IMR-90 (cell line): ENCODE results near the gene CHST1. TPM values are rescaled to one million over a fixed set of nuclear protein-coding genes. Genes with fewer than 3 reads are reported as not detected.

ENCODE experiments used
- ATAC-seq: fragments of 200-7000 bp; cut with Tn5 transposase; 2 replicates; pipeline ENCODE4 v1.9.1; 2020; ENCODE audit warnings: low read depth, mild to moderate bottlenecking, moderate library complexity
- BruUV-seq: library from RNA; stranded (reverse); fragments of 400-500 nt; replicated peaks from 2 replicates; lab custom pipeline; 2021; lab: Mats Ljungman, UMichigan
- CTCF ChIA-PET: fragments of 300-600 bp; formaldehyde crosslinking; extraction: SDS; loops from one replicate; lab custom pipeline; 2021; ENCODE audit warnings: antibody characterized with exemption; lab: Yijun Ruan, JAX
- POLR2A ChIA-PET: fragments of 300-600 bp; sonication (Branson Sonifier 250); formaldehyde crosslinking; loops from one replicate; lab custom pipeline; 2022; ENCODE audit warnings: antibody characterized with exemption; ENCODE audit not compliant: unreplicated experiment; lab: Charles Lee
- DNase-seq: peaks from one replicate; pipeline ENCODE4 v3.0.0; 2013
- H2AFZ ChIP-seq: replicated peaks from 2 replicates; pipeline ENCODE3; 2013; ENCODE audit warnings: low read length, mild to moderate bottlenecking; ENCODE audit not compliant: poor library complexity
- H2AK5ac ChIP-seq: 2 replicates; pipeline ENCODE4 v1.6.1; 2013; ENCODE audit warnings: low read depth, low read length, inconsistent platforms
- H2AK9ac ChIP-seq: replicated peaks from 2 replicates; pipeline ENCODE3; 2013; ENCODE audit warnings: mild to moderate bottlenecking, low read depth, low read length, moderate library complexity; ENCODE audit not compliant: poor library complexity
- H2BK120ac ChIP-seq: 2 replicates; pipeline ENCODE4 v1.6.1; 2013; ENCODE audit warnings: low read depth, low read length, inconsistent platforms
- H2BK15ac ChIP-seq: 3 replicates; pipeline ENCODE4 v1.6.1; 2013; ENCODE audit warnings: low read depth, low read length, inconsistent platforms
- H2BK20ac ChIP-seq: 2 replicates; pipeline ENCODE4 v1.6.1; 2013; ENCODE audit warnings: low read depth, mild to moderate bottlenecking, inconsistent platforms, low read length, moderate library complexity
- H2BK5ac ChIP-seq: 2 replicates; pipeline ENCODE4 v1.6.1; 2013; ENCODE audit warnings: mild to moderate bottlenecking, low read depth, low read length, inconsistent platforms; ENCODE audit not compliant: poor library complexity, severe bottlenecking
- H3K14ac ChIP-seq: replicated peaks from 2 replicates; pipeline ENCODE4 v1.6.1; 2013; ENCODE audit warnings: low read depth, low read length, inconsistent platforms
- H3K18ac ChIP-seq: 2 replicates; pipeline ENCODE4 v1.6.1; 2013; ENCODE audit warnings: low read depth, low read length, control low read depth
- H3K23ac ChIP-seq: 2 replicates; pipeline ENCODE4 v1.6.1; 2013; ENCODE audit warnings: low read depth, low read length, inconsistent platforms
- H3K27ac ChIP-seq: 2 replicates; pipeline ENCODE4 v1.5.1; 2013; ENCODE audit warnings: mild to moderate bottlenecking, control low read depth, low read length; ENCODE audit not compliant: insufficient read depth
- H3K27me3 ChIP-seq: 2 replicates; pipeline ENCODE4 v1.6.1; 2013; ENCODE audit warnings: low read length; ENCODE audit not compliant: control insufficient read depth, insufficient read depth
- H3K36me3 ChIP-seq: 2 replicates; pipeline ENCODE4 v1.6.1; 2013; ENCODE audit warnings: low read length, mixed read lengths; ENCODE audit not compliant: control insufficient read depth, insufficient read depth
- H3K4ac ChIP-seq: 2 replicates; pipeline ENCODE4 v1.6.1; 2013; ENCODE audit warnings: low read depth, low read length, inconsistent platforms
- H3K4me1 ChIP-seq: 2 replicates; pipeline ENCODE4 v1.6.1; 2013; ENCODE audit warnings: low read length, mixed read lengths; ENCODE audit not compliant: control insufficient read depth, insufficient read depth
- H3K4me2 ChIP-seq: 2 replicates; pipeline ENCODE4 v1.6.1; 2013; ENCODE audit warnings: low read depth, mild to moderate bottlenecking, control low read depth, low read length, moderate library complexity
- H3K4me3 ChIP-seq: 2 replicates; pipeline ENCODE4 v1.5.1; 2013; ENCODE audit warnings: low read depth, mild to moderate bottlenecking, control low read depth, low read length, moderate library complexity; ENCODE audit not compliant: insufficient read depth
- H3K56ac ChIP-seq: 2 replicates; pipeline ENCODE4 v1.6.1; 2013; ENCODE audit warnings: low read length, inconsistent platforms; ENCODE audit not compliant: insufficient read depth; ENCODE audit errors: extremely low read depth
- H3K79me1 ChIP-seq, 2 experiments: 2 replicates each; pipeline ENCODE4 v1.6.1; 2013; ENCODE audit warnings: low read length in 2 of 2, inconsistent platforms in 1 of 2, low read depth in 1 of 2
- H3K9ac ChIP-seq: 2 replicates; pipeline ENCODE4 v1.6.1; 2013; ENCODE audit warnings: low read depth, low read length, control low read depth
- H3K9me1 ChIP-seq: 2 replicates; pipeline ENCODE4 v1.6.1; 2013; ENCODE audit warnings: low read length, inconsistent platforms; ENCODE audit not compliant: insufficient read depth
- H3K9me3 ChIP-seq: 2 replicates; pipeline ENCODE4 v1.6.1; 2013; ENCODE audit warnings: low read length; ENCODE audit not compliant: control insufficient read depth, insufficient read depth
- H4K20me1 ChIP-seq: 2 replicates; pipeline ENCODE4 v1.6.1; 2013; ENCODE audit warnings: low read length, inconsistent platforms; ENCODE audit not compliant: insufficient read depth
- H4K5ac ChIP-seq: 2 replicates; pipeline ENCODE4 v1.6.1; 2013; ENCODE audit warnings: mild to moderate bottlenecking, low read depth, low read length, control low read depth
- H4K8ac ChIP-seq, 2 experiments: 2 replicates each; pipeline ENCODE4 v1.6.1; 2013; ENCODE audit warnings: low read depth in 2 of 2, low read length in 2 of 2, control low read depth in 1 of 2, inconsistent platforms in 1 of 2
- H4K91ac ChIP-seq: 2 replicates; pipeline ENCODE4 v1.6.1; 2013; ENCODE audit warnings: low read depth, low read length, inconsistent platforms; ENCODE audit not compliant: insufficient read depth
- CTCF ChIP-seq: conservative IDR thresholded peaks from 2 replicates; pipeline ENCODE4 v1.5.1; 2012; ENCODE audit warnings: mild to moderate bottlenecking, low read depth, low read length, improper control_type of control experiment
- SMC3 ChIP-seq: fragments of 150-350 bp; IDR thresholded peaks from 2 replicates; pipeline ENCODE4 v1.6.1; 2016; ENCODE audit warnings: low read depth, mild to moderate bottlenecking, antibody characterized with exemption, low read length, moderate library complexity
- WGBS, 2 experiments: methylation state at CpG; one replicate each; pipeline versions ENCODE4 v1.1.5 to v1.1.7; 2013; ENCODE audit warnings: missing lambda C conversion rate in 2 of 2; ENCODE audit not compliant: insufficient read length in 1 of 2; ENCODE audit errors: extremely low coverage in 2 of 2; 5-methylcytosine and 5-hydroxymethylcytosine counted together
- dilution Hi-C: fragments of 300-500 bp; cut with HindIII; formaldehyde crosslinking; loops from one replicate; pipeline ENCODE4 v1.14.3; 2018; ENCODE audit warnings: low sequenced_read_pairs; ENCODE audit not compliant: unreplicated experiment
- in situ Hi-C: fragments of 300-500 bp; cut with MboI; formaldehyde crosslinking; loops from 3 replicates; pipeline ENCODE4 v1.14.3; 2019; ENCODE audit warnings: low sequenced_read_pairs, inconsistent platforms, mixed read lengths
- intact Hi-C: fragments of 100-400 bp; cut with micrococcal nuclease; formaldehyde crosslinking; loops from 2 replicates; pipeline ENCODE4 v1.10.0; 2022
- polyA plus RNA-seq, 3 experiments: library from polyadenylated mRNA; depleted of rRNA; stranded (reverse); fragments of >200 nt; gene quantifications; 2 replicates each; pipeline ENCODE4 v1.2.3, GENCODE V29; 2012; ENCODE audit warnings: low replicate concordance in 1 of 3
- total RNA-seq: library from RNA; depleted of rRNA; stranded (reverse); fragments of >200 nt; gene quantifications from 2 replicates; pipeline ENCODE4 v1.2.3, GENCODE V29; 2012

Gene CHST1
- total and polyA plus RNA-seq, 2 of the 4 experiments (the other 2 are of a cell fraction) = 0.21 TPM; not detected in 1

DNA sequence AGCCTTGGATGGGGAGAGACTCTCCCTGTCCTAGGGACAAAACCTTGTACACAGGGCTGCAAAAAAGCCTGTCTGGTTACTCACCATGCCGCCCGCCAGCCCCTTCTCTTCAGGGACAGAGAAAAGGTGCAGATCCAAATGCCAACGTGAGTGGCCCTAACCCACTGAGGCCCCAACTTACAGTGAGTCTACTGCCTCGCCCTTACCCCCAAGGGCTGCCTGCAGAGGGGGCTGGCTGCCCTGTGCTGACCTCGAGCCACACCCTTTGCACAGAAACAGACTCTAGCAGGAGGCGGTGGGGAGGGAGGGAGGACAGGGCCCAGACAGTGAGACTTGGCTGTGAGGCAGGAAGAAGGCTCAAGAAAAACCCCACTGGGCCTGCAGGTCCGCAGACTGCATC is 13.6 kb upstream of the CHST1 start:
- H3K9me1 ChIP-seq = no peaks in the 10 kb centered on the region
- H3K36me3 ChIP-seq = no peaks in the 10 kb centered on the region
- no peak overlapping the region for H3K18ac ChIP-seq
- H4K5ac ChIP-seq = no peak overlapping the region
- intact Hi-C loops = no loop called here
- H2BK20ac ChIP-seq = no peak overlapping the region
- H3K27me3 ChIP-seq = peaks cover 4% of the 10 kb centered on the region; the same call in 1 of the 2 replicates
- BruUV-seq = no TSS peak
- no peak overlapping the region for H2BK120ac ChIP-seq
- no peak overlapping the region for H4K91ac ChIP-seq
- ChIA-PET POLR2A (no interaction called here), CTCF (no interaction called here)
- no peak overlapping the region for H3K4me2 ChIP-seq
- no peak overlapping the region for H4K8ac ChIP-seq
- dilution Hi-C loops = no loop called here
- H2BK15ac ChIP-seq = no peak overlapping the region
- no peak overlapping the region for H2AK9ac ChIP-seq
- H3K4me1 ChIP-seq = no peaks in the 10 kb centered on the region
- no peak overlapping the region for H2AFZ ChIP-seq
- H2BK5ac ChIP-seq = no peak overlapping the region
- H3K79me1 ChIP-seq = no peaks in the 10 kb centered on the region
- ATAC-seq (no peak), DNase-seq (no peak)
- H3K4me3 ChIP-seq = no peak overlapping the region
- H3K9me3 ChIP-seq = no peaks in the 10 kb centered on the region
- no peak overlapping the region for H3K56ac ChIP-seq
- H3K9ac ChIP-seq = no peak overlapping the region
- WGBS, 2 experiments = no CpG with 5 or more reads among the region's 7 CpGs
- no peak overlapping the region for H3K27ac ChIP-seq
- in situ Hi-C loops = no loop called here
- no peak overlapping the region for H2AK5ac ChIP-seq
- H3K14ac ChIP-seq = no peak overlapping the region
- no peak for TF ChIP-seq CTCF
- TF ChIP-seq SMC3 = no peak
- H4K20me1 ChIP-seq = no peaks in the 10 kb centered on the region
- H3K23ac ChIP-seq = no peak overlapping the region
- no peak overlapping the region for H3K4ac ChIP-seq
